GM10248 (cell line): Measurements from ENCODE around the gene AQP12A.

Source experiments
- CTCF ChIA-PET: fragments of 300-600 bp; sonication (Branson Sonifier 250); formaldehyde crosslinking; extraction: SDS; loops from one replicate; lab custom pipeline; 2021; ENCODE audit warnings: antibody characterized with exemption; lab: Yijun Ruan, JAX
- POLR2A ChIA-PET: fragments of 350-650 bp; sonication (Branson Sonifier 250); formaldehyde crosslinking; extraction: SDS; loops from one replicate; lab custom pipeline; 2020; ENCODE audit warnings: antibody characterized with exemption; lab: Yijun Ruan, JAX
- DNase-seq: peaks from one replicate; pipeline ENCODE4 v3.0.0; 2012; ENCODE audit errors: extremely low spot score
- TF ChIP-seq, protein P1 (sequence below): IDR thresholded peaks from 2 replicates; pipeline ENCODE4 v1.5.1; 2012; ENCODE audit warnings: mild to moderate bottlenecking, low read depth; ENCODE audit errors: extremely low read depth, missing control alignments, control extremely low read depth

AQP12A gene

DNA sequence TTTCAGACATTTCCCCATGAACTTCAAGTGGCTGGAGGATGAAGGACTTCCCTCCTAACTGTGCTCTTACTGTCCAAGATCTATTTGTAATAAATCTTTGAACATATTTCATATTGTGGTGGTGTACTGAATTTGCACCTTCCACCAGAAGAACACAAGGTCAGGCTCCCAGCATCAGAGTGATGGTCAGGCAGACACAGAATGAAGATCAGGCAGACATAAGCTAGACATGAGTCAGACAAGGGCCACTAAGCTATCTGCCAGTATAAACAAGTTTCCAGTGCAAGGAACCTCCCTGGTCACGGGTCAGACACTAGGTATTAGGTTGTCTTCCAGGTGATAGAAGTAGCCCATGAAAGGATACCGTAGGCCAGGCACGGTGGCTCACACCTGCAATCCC is 29.0 kb upstream of the AQP12A start:
- POLR2A ChIA-PET, result no interaction called here
- DNase-seq, result no peak
- TF ChIP-seq, protein P1, sequence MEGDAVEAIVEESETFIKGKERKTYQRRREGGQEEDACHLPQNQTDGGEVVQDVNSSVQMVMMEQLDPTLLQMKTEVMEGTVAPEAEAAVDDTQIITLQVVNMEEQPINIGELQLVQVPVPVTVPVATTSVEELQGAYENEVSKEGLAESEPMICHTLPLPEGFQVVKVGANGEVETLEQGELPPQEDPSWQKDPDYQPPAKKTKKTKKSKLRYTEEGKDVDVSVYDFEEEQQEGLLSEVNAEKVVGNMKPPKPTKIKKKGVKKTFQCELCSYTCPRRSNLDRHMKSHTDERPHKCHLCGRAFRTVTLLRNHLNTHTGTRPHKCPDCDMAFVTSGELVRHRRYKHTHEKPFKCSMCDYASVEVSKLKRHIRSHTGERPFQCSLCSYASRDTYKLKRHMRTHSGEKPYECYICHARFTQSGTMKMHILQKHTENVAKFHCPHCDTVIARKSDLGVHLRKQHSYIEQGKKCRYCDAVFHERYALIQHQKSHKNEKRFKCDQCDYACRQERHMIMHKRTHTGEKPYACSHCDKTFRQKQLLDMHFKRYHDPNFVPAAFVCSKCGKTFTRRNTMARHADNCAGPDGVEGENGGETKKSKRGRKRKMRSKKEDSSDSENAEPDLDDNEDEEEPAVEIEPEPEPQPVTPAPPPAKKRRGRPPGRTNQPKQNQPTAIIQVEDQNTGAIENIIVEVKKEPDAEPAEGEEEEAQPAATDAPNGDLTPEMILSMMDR, result no peak
- CTCF ChIA-PET, result no interaction called here

DNA sequence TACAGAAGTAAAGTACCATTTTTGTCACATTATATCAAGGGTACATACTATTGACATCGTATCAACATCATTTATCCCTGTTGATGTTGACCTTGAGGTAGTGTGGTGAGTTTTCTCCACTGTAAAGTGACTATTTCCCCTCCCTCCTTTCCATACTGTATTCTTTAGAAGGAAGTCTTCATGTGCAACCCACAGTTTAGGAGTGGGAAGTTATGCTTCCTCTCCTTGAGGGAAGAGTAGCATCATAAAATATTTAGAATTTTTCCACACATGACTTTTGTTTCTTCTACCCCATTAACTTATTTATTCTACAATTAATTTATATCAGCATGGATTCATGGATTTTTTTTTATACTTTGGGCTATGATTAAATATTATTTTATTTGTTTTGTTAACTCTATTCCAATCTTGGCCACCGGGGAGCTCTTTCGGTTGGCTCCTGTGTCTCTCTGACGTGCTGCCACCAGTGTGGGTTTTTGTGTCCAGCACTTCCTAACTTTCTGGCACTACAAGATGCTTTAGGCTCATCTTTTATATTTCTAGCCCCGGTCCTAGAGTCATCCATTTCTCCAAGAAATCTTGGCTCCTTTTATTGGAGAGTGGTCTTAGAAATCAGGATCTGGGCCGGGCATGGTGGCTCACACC is 28.0 kb upstream of the AQP12A start:
- TF ChIP-seq, protein P1, result no peak
- no peak for DNase-seq
- POLR2A ChIA-PET, result no interaction called here

DNA sequence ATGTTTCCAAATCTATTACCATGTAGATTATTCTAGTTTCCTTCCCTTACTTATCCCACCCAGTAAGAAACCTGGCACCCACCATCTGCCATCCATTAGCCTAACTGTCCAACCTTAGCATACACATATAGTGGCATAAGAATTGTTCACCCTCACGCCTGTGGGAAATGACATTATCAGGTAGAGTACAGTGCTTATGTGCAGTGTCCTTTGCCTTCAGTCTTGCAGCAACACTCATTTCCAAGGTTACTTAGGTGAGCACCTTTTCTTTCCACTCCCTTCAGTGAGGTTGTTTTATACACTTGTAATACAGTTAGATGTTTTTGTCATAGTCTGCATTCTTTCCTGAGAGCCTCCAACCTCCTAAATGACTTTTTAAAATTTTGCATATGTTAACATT is 27.0 kb upstream of the AQP12A start:
- POLR2A ChIA-PET, result no interaction called here

More for the DNA sequence above, 28.0 kb upstream of the AQP12A start:
- CTCF ChIA-PET, result interaction anchor here (0.7 kb wide), 1 partner anchor 10 kb away, joined by 3 read pairs; no protein-coding TSS in a partner anchor

DNA sequence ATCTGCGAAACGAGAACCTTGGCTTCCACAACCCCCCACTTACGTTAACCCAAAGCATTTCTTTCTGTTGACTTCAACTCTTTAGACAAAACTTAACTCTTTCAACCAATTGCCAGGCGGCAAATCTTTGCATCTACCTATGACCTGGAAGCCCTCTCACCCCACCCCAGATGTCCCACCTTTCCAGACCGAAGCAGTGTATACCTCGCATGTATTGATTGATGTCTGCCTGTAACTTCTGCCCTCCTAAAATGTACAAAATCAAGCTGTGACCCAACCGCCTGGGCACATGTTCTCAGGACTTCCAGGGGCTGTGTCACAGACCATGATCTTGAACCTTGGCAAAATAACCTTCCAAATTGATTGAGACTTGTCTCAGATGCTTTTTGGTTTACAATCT is 21.3 kb upstream of the AQP12A start:
- no peak for DNase-seq
- ChIA-PET POLR2A (no interaction called here), CTCF (no interaction called here)
- TF ChIP-seq, protein P1, result no peak

More for the DNA sequence above, 27.0 kb upstream of the AQP12A start:
- CTCF ChIA-PET, result no interaction called here
- DNase-seq, result no peak
- TF ChIP-seq, protein P1, result no peak

DNA sequence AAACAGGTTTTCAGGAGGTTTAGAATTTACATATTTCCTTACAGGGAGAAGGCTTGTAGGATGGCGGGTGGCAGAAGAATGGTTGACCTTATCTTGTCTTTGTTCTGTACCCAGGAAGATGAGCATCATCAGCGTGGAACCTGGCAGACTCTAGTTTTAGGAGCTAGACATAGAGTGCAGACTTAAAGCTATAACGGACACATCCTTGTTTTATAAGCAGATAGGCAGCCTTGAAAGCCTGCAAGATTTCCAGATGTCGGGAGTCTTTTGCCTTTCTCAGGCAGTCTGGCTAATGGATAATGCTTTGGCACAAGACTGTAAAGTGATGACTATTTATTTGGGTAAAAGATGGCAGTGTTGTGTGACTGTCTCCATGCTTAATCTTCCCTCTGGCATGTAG is 20.7 kb upstream of the AQP12A start:
- TF ChIP-seq, protein P1, result no peak
- no peak for DNase-seq
- POLR2A ChIA-PET, result no interaction called here
- CTCF ChIA-PET, result no interaction called here

DNA sequence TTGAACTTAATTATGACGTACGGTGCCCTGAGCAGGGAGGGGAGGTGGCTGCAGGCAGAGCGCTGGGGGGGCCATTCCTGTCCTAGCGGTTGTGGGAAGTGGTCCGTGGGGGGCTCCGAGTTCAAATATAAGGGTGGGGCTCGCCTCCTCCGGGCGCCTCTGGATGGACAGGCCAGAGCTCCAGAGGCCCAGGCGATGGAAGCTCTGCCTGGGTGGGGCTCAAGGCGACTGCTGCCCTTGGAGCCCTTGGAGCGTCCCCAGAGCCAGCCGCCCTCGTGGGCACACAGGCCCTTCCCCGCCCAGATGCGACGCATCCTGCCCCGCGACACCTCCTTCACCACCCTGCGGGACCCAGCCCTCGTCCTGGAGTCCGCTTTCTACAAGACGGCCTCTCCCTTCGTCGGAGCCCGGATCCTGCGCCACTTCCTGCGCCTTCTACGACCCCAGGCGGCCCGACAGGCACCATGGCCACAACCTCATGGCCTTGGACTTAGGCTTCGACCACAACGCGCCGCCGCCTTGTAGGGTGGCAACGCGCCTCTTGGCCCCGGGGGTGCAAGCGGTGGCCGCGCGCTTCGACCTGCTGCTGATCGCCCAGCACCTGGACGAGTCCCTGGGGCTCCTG is 19.5 kb upstream of the AQP12A start:
- POLR2A ChIA-PET, result no interaction called here
- TF ChIP-seq, protein P1, result no peak
- DNase-seq, result no peak
- CTCF ChIA-PET, result no interaction called here
